NCI-H2171 treated with DMSO at 0.1 percent for 48 hours (cell line): ENCODE results near the gene GRIA1.

Experiments used
- DNase-seq: peaks from one replicate; lab custom pipeline; 2025; lab: John Stamatoyannopoulos, UW

GRIA1 gene

DNA sequence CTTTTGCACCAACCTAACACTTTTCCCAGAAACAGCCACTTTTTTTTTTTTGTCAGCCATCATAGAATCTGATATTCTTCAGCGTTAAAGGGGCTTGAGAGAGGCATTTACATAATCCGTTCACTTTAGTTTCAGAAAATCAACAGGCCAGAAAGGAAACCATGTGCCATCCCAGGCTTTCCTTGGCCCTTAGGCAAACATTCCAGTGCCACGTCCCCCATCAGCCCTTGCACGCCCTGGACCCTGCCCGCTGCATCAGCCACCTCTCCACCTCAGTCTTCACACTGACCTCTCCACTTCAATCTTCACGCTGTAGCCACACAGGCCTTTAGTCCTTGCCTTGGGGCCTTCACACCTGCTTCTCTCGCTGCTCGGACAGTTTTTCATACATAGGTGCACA, 123.2 kb downstream of the GRIA1 start:
- no peak for DNase-seq

GRCh38 chr5:153617190-153617589, 126.7 kb downstream of the GRIA1 start:
- DNase-seq: no peak

- peak; percentile 3 for DNase-seq
These were observed 127.8 kb downstream of the GRIA1 start for GRCh38 chr5:153618307-153618706.

- DNase-seq: no peak
These were observed 128.4 kb downstream of the GRIA1 start for GRCh38 chr5:153618867-153619266.

GRCh38 chr5:153619771-153620170, 129.3 kb downstream of the GRIA1 start:
- DNase-seq: no peak

- no peak for DNase-seq
These were observed 132.7 kb downstream of the GRIA1 start for GRCh38 chr5:153623124-153623523.

DNA sequence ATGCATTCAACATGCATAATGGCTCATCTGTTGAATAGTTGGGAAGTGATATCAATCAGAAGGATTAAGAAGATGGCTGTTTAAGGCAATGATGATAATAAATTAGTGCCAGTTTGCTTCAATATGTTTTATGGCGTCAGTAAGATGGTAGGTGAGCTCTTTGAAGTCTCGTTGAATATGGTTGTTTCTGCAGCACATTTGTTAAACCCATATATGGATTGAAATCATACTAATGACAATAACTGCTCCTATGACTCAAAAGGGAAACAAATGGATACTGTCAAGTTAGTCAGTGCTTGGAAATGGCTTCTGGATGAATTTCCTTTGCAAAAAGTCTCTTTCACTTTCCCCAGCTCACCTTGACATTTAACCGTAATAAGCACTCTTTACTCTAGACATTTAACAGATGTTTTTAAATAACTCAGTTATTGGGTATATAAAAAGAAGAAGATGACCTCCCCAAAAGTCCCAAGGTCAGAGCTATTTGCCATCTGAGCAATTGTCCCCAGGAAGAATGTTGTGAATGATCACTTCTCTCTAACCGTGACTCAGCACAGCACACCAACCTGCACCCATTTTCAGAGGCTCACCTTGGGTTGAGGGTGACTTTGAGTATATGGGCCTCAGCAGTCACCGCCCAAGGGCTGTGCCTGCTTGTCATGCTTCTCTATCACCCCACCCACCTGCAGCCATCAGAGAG, 133.4 kb downstream of the GRIA1 start:
- DNase-seq: no peak

DNA sequence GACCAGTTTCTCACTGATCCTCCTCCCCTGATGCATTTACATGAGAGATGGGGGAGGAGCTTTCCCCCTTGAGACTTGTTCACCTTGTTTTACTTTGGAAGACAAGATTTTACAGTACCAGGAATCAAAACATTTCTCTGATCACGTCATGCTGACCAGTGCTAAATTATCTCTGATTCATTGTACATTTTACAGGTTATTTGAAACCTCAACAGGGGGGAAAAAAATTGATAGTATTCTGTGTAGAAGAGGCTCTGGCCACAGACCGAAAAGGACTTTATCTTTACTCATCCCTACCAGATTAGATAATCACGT, 133.9 kb downstream of the GRIA1 start:
- DNase-seq: no peak

DNA sequence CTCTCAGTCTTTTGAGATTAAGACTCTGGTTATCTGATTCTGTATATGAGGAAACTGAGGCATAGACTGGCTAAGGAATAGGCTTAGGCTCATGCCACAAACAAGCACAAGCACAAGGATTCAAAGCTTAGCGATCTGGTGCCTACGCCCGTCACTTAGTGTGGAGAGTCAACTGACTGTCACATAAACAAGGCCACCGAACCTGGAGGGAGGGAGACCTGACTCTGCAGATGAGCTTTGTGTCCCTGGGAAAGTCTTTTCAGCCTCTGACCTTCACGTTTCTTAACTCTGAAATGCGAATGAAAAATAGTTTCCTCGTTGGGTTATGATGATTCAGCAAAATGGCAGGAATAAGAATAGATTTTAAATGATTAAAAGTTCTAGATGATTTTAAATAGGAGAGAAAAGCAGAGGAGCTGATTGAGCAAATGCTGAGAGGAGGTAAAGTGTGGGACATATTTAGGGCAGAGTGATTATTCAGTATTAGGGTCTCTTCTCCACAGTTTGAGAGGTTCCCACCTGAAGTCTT, 135.4 kb downstream of the GRIA1 start:
- no peak for DNase-seq

DNA sequence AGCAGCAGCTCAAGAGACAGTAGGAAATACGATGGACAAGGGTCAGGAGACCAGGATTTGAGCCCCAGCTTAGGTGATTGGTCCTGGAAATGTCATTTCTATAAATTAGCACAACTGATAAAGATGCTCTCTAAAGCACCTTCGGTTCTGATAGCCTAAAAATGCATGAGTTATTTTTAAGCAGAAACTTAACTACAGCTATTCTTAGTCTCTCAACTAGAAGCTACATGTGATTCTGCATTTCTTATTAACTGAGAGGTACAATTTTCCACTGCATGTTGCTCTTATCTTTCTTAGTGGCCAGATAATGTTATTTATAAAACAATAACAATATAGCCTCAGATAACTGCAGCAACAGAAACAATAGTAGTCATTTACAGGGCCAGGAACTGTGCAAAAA, 136.4 kb downstream of the GRIA1 start:
- no peak for DNase-seq

DNA sequence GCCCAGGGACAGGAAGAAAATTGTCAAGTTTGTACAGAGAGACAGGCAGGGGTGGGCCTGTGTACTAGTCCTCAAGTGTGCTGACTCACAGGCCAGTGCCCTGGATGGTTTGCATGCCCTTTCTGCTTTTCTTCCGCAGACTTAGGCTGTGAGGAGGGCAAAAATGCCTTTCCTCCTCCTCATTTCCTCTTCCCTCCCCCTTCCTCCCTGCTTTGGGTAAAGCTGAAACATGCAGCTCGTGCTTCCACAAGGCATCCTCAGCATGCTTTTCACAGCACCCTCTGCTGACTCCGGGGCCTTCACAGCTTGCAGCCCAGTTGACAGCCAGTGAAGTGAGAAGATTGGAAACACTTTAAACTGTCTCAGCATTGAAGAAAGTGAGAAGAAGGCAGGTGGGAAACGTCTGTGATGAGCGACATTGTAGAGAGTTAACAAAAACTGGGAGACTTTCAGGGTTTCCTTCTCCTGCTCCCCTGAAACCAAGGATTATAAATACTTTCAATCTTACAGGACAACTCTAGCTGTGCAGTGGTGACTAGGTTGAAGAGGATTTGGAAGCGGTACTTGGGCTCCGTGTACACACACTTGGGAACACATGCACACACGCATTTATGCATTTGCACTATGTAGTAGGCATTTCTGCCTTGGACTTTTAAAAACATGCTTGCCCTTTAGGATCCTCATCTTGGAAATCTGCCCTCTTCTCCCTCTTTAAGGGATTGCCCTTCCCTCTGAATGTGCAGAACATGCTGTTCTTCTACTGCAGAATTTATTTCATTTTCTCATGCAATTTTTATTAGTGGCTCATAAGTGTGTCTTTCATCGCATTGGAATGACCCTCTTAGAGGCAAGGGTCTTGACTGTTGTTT, 138.8 kb downstream of the GRIA1 start:
- no peak for DNase-seq

DNA sequence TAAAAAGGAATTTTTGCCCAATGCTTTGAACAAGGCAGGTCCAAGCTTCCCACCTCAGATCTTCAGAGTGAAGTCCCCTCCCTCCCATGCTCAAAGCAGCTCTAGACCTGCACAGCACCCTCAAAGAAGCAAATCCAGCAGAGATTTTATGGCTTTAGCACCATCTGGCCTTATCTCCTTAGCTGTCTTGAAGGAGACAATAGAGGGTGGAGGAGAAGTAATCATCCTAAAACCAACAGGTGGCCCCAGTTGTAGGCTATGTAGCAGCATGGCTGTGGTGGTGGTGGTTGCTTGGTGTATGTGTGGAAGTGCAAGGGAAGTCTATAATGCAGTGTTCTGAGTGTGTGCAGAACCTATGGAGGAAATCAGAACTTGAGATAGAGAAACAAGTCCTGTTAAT, 140.1 kb downstream of the GRIA1 start:
- no peak for DNase-seq

DNA sequence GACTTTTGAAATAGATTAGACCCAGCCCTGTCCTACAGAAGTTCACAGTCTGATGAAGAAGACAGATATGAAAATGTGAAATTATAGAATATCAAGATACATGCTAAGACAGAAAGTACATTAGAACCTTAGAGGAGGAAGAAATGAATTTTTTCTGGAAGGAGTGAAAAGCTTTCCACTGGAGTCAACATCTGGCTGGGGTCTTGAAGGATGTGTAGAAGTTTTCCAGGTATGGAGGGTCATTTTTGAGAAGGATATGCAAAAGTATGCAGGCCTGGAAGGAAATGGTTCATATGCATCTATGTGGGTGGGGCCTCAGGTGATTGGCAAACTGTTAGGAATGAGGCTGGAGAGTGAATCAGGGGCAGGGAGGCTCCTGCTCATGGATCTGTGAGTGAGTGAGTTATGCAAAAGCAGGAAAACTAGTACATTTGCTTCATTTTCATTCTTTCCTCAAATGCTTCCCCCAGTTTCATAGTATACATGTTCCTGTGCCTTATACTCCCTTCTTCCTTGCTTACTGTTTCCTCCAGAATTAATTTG, 142.3 kb downstream of the GRIA1 start:
- no peak for DNase-seq

DNA sequence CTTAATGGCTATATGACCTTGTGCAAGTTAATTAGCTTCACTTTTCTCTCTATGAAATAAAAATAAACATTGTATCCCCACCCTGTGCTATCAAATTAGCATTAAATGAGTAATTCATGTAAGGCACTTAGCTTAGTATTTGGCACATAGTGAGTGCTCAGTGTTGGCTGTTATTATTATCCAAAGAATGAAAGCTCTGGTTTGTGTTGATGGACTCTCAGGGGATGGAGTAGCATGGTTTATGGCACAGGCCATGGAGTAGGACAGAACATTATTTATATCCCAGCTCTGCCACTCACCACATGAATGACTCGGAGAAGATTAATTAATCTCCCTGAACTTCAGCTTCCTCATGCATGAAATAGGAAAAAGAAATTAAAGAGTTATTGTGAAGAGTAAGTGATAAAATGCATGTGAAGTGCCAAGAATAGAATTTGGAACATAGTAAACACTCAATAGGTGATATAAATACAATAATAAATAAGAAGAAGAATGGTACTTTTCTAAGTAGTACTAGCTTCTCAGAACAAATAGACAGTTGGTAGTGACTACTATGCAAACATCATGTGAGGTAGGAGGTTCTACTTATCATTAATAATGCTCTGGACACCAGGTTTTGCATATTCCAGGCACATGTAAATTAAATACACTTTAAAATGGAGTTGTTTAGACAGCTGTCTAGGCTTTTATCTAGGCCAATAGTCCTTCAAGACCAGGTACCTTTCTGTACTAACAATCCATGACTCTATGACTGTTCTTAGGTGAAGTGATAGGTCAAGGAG, 146.4 kb downstream of the GRIA1 start:
- DNase-seq: no peak

DNA sequence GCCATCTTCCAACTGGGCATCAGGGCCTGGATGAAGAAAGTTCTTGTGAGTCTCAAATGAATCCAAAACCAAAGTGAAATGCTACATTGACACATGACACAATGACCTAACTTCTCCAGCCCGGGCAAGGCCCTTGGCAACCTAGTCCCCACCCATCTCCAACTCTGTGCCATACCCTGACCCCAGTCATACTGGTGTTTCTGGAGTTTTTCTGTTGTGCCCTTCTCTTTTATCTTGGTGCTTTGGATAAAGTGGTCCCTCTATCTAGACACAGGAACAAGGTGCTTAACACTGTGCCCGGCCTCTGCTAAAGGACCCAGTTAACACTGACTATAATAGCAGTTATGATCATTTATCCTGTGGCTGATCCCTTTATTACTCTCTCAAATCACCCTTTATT, 149.8 kb downstream of the GRIA1 start:
- DNase-seq: no peak

DNA sequence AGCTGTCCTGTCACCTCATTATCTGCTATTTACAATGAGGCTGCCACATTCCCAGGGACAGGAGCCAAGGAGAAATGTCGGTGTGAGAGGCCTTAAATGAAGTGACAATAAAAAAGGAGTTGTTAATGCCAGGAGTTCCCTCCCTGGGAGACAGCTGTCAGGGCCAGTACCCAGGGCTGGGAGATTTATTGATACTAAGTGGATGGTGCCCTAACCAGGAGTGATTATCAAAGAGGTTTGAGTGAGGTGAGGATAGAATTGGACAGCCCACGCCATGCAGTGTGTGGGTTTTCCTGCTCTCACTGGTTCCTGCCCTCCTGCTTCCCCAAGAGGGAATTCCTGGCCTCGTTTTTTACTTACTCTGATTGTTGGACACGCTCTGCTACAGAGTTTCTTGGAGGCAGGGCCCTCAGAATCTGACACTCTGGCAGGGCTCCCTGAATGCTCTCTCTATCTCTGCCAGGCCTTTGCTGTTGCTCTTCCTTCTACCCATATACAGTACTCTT, 150.8 kb downstream of the GRIA1 start:
- no peak for DNase-seq

DNA sequence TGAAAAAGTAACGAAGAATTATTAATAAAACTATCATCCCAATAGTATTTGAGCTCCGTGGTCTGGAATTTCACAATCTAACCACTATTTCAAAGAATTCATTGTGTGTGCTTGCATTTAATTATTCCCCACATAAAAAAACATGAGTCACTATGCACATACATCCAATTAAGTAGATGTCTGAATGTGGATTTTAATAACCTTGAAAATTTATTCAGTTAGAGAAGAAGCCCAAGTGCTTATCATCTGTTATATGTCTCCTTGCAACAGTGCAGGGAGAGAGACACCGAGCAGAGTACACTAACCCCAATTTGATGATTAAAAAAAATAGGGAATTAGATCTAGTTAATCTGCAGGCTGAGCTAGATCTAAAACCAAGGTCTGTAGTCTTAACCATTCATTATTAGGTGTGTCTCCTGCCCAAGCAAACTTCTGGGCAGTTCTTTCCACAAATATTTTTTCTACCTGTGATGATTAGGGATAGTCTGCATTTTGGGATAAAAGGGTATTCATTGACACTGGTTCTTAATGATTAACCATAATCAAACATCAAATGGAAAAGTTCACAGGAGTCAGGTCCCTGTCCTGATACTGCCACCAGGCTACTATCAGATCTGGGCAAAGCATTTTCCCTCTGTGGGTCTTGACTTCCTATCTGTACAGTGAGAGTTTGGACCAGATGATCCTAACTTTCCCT, 164.2 kb downstream of the GRIA1 start:
- DNase-seq: no peak

- DNase-seq: no peak
These were observed 164.7 kb downstream of the GRIA1 start for GRCh38 chr5:153655201-153655510.

DNA sequence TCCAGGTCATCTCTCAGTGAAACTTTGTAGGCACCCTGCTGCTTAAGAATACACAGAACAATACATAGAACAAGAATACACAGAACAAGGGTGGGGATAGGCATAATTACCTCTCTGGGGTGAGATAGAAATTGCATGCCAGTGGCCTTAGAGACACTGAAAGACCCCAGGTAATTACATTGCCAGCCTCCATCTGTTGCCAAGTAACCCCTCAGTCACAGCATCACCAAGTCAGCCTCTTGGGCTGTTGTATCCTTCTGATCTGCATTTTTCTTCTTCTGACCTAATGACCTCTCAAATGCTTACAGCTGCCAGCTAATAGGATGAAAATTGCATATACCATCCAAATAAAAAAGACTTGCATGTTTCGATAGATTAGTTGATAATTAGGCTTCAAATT, 167.7 kb downstream of the GRIA1 start:
- DNase-seq: no peak

- no peak for DNase-seq
These were observed 168.1 kb downstream of the GRIA1 start for GRCh38 chr5:153658606-153659005.

GRCh38 chr5:153659039-153659736, 168.7 kb downstream of the GRIA1 start:
- no peak for DNase-seq
